ENCODE measurements around the gene PEAK1.
A peak's percentile ranks its signal among the peaks of the same experiment; 100 is the strongest.

PEAK1 gene

GRCh38 chr15:77087213-77087612, 332.7 kb downstream of the PEAK1 start:
- peaks cover 8% of the 10 kb centered on the region for H3K27me3 Mint-ChIP-seq (ENCODE audit: low read depth)
- no peak overlapping the region for H3K4me3 Mint-ChIP-seq
- no peak overlapping the region for H3K27ac Mint-ChIP-seq
- H3K4me1 Mint-ChIP-seq (ENCODE audit: low read depth), result peaks cover 7% of the 10 kb centered on the region
- H3K36me3 Mint-ChIP-seq (ENCODE audit: low read depth), result no peaks in the 10 kb centered on the region
- H3K9me3 Mint-ChIP-seq, result no peaks in the 10 kb centered on the region

- Mint-ChIP-seq H3K27me3 (ENCODE audit: low read depth) (peaks cover 3% of the 10 kb centered on the region), H3K9me3 (no peaks in the 10 kb centered on the region), H3K27ac (no peak overlapping the region), H3K4me1 (ENCODE audit: low read depth) (peaks cover 7% of the 10 kb centered on the region), H3K4me3 (no peak overlapping the region), H3K36me3 (ENCODE audit: low read depth) (no peaks in the 10 kb centered on the region)
These were observed 334.6 kb downstream of the PEAK1 start for GRCh38 chr15:77085297-77085696.

DNA sequence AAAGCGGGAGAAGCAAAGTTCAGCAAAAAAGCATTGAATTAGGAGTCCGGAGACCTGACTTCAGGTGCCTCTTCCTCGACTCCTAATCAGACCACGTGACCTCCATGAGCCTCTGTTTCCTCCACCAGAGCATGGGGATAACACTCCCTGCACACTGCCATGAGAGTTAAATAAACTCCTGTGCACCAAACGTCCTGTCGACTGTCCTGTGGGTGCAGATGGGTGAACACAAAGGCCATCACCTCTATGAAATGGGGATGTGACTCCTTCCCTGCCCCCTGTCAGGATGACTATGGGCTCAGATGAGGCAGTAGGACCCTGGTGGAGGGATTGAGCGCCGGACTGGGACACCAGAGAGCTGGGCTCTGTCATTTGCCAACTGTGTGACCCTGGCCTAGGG, 335.5 kb downstream of the PEAK1 start:
- H3K27ac Mint-ChIP-seq, result no peak overlapping the region
- no peaks in the 10 kb centered on the region for H3K36me3 Mint-ChIP-seq (ENCODE audit: low read depth)
- H3K4me1 Mint-ChIP-seq (ENCODE audit: low read depth), result peaks cover 7% of the 10 kb centered on the region

DNA sequence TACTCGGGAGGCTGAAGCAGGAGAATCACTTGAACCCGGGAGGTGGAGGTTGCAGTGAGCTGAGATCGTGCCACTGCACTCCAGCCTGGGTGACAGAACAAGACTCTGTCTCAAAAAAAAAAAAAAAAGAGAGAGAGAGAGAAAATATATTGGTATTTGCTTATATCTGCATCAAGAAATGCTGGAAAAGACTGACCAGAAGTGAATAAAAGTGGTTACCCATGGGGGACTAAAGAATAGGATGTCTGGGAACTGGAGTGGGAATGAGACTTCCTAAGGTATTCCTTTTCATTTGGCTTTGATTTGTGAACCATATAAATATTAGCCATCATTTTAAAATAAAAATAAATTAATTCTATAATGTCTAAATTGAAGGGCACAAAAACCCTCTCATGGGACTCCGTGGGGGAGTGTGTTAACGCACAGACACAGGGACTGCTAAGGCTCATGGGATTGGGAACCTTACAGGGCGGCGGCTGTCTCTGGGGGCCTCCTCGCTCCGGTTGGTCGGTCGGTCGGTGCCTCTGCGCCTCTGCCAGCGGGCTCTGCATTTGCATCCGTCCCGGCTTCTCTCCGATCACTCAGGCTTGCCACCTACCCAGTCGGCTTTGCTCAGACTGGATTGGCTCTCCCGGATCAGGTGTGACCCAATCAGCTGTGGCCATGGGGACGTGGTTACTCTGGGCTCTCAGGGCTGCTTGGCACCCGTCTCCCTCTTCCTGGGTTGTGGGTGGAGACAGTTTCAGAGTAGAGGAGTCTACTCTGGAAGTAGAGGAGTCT, 336.3 kb downstream of the PEAK1 start:
- Mint-ChIP-seq H3K27ac (no peak overlapping the region), H3K4me1 (ENCODE audit: low read depth) (peaks cover 7% of the 10 kb centered on the region), H3K36me3 (ENCODE audit: low read depth) (no peaks in the 10 kb centered on the region), H3K27me3 (ENCODE audit: low read depth) (peaks cover 3% of the 10 kb centered on the region), H3K4me3 (peak overlapping the region; percentile 25), H3K9me3 (no peaks in the 10 kb centered on the region)

More for the DNA sequence above, 335.5 kb downstream of the PEAK1 start:
- Mint-ChIP-seq H3K4me3 (no peak overlapping the region), H3K9me3 (no peaks in the 10 kb centered on the region), H3K27me3 (ENCODE audit: low read depth) (peaks cover 3% of the 10 kb centered on the region)

DNA sequence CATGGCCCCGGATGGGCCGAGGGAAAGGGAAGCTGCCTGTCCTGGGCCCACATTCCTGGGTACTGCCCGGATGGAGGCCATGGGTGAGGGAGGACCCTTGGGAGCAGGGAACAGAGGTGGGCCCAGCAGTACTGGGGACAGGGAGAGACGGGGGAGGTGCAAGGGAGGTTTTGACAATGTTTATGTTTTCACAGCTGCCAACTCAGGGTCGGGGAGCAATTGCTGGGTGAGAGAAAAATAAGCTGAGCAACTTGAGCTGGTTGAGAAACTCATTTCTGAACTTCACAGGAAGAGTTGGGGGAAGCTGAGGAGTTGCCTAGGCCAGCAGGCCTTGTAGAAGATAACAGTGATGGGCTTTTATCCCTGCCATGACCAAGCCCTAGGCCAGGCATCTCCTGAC, 337.9 kb downstream of the PEAK1 start:
- H3K27ac Mint-ChIP-seq, result no peak overlapping the region
- H3K36me3 Mint-ChIP-seq (ENCODE audit: low read depth), result no peaks in the 10 kb centered on the region
- H3K4me1 Mint-ChIP-seq (ENCODE audit: low read depth), result peaks cover 7% of the 10 kb centered on the region

DNA sequence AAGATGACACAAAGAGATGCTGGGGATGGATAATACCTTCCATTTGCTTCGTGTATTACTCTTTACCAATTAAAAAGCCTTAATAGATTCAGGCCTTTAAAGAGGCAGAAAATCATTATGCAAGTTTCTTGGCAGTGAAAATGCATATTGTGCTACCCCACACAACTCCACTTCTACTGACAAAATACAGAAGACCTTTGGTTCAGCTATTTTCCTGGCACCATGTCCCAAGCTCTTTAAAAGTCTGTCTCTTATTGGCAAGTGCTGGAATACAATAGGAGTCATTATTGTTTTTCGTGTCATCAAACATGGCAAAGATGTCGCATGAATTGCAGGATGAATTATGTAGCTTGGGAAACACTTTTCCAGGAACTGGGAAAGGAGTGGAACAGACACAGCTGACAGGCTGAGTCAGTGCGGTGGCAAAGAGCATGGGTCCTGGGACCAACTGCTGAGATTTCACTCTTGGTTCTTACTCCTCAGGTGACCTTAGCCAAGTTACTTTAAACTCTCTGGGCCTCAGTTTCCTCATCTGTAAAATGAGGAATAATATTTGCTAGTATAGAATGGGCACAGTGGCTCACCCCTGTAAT, 343.5 kb downstream of the PEAK1 start:
- Mint-ChIP-seq H3K4me1 (ENCODE audit: low read depth) (peaks cover 3% of the 10 kb centered on the region), H3K27ac (no peak overlapping the region), H3K4me3 (no peak overlapping the region), H3K9me3 (no peaks in the 10 kb centered on the region), H3K27me3 (ENCODE audit: low read depth) (peaks cover 12% of the 10 kb centered on the region), H3K36me3 (ENCODE audit: low read depth) (no peaks in the 10 kb centered on the region)

More for the DNA sequence above, 337.9 kb downstream of the PEAK1 start:
- Mint-ChIP-seq H3K27me3 (ENCODE audit: low read depth) (peaks cover 3% of the 10 kb centered on the region), H3K4me3 (no peak overlapping the region), H3K9me3 (no peaks in the 10 kb centered on the region)

- Mint-ChIP-seq H3K4me3 (no peak overlapping the region), H3K4me1 (ENCODE audit: low read depth) (peaks cover 6% of the 10 kb centered on the region), H3K9me3 (no peaks in the 10 kb centered on the region), H3K27ac (no peak overlapping the region), H3K27me3 (ENCODE audit: low read depth) (peaks cover 12% of the 10 kb centered on the region), H3K36me3 (ENCODE audit: low read depth) (no peaks in the 10 kb centered on the region)
These were observed 344.4 kb downstream of the PEAK1 start for GRCh38 chr15:77075528-77075927.

DNA sequence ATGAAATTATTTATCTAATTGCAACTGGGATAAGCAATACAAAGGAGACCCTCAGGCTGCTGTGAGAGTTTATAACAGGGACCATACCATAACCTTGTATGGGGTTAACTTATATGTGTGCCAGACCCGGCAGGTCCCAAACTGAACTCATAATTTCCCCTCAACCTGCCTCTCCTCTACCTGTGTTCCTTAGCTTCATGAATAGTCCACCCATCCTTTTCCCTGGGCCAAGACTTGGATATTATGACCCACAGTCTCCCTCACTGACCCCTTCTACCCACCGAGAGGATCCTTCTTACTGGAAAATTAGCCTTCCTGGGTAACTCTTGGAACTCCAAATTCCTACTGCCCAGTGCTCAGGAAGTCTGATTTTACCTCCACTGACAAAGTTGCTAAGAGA, 345.6 kb downstream of the PEAK1 start:
- H3K27me3 Mint-ChIP-seq (ENCODE audit: low read depth), result peaks cover 19% of the 10 kb centered on the region
- peaks cover 13% of the 10 kb centered on the region for H3K4me1 Mint-ChIP-seq (ENCODE audit: low read depth)
- no peak overlapping the region for H3K27ac Mint-ChIP-seq
- H3K4me3 Mint-ChIP-seq, result no peak overlapping the region
- H3K9me3 Mint-ChIP-seq, result no peaks in the 10 kb centered on the region
- no peaks in the 10 kb centered on the region for H3K36me3 Mint-ChIP-seq (ENCODE audit: low read depth)

DNA sequence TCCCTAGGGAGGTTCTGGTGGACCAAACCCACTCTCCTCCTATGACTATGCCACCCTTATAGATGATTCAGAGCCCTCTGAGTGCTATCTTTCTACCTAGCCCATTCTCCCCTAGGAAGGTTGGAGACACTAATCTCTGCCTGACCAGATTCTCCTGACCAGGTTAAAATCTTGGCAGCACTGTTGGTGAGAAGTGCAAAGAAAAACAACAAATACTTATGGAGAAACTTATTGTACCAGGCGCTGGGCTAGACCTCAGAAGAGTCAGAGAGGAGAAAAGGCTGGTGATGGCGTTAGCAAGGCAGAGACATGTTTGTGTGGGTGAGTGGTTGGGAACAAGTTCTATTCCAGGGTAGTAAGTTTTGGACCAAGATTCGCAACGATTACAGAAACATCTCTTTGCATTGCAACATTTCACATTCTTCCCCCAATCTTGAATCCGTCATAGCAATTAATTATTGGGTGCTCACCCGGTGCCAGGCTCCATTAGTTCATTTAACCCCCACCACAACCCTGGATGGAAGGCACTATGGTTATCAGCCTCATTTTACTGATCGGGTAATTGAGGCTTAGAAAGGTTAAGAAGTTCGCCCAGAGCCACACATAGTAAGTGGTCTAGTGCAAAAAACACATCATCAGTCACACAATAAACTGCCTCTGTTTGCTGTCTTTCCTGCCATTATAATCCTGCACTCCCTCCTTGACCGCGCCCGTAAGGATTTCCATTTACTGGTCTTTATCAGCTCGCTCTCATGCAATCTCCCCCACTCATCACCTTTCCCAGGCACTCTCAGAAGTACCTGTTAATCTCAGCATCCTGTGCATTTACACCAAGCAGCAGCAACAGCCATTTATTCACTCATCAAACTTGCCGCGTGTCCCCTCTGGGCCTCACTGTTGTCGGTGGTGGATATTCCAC, 348.3 kb downstream of the PEAK1 start:
- H3K4me1 Mint-ChIP-seq (ENCODE audit: low read depth), result peaks cover 19% of the 10 kb centered on the region
- no peaks in the 10 kb centered on the region for H3K36me3 Mint-ChIP-seq (ENCODE audit: low read depth)
- peak overlapping the region; percentile 78 for H3K4me3 Mint-ChIP-seq
- no peaks in the 10 kb centered on the region for H3K9me3 Mint-ChIP-seq
- H3K27ac Mint-ChIP-seq, result no peak overlapping the region
- H3K27me3 Mint-ChIP-seq (ENCODE audit: low read depth), result peaks cover 19% of the 10 kb centered on the region

GRCh38 chr15:77070495-77071304, 349.2 kb downstream of the PEAK1 start, which contains the start of gene TSPAN3:
Gene TSPAN3 (minus strand): TSS chr15:77071109. CDS start chr15:77070954, 155 bp downstream.
- Mint-ChIP-seq H3K27me3 (ENCODE audit: low read depth) (peaks cover 18% of the 10 kb centered on the region), H3K36me3 (ENCODE audit: low read depth) (no peaks in the 10 kb centered on the region), H3K4me3 (peak within 1 kb of the TSS; percentile 84), H3K4me1 (ENCODE audit: low read depth) (peaks cover 19% of the 10 kb centered on the region), H3K9me3 (no peaks in the 10 kb centered on the region), H3K27ac (no peak within 1 kb of the TSS)

DNA sequence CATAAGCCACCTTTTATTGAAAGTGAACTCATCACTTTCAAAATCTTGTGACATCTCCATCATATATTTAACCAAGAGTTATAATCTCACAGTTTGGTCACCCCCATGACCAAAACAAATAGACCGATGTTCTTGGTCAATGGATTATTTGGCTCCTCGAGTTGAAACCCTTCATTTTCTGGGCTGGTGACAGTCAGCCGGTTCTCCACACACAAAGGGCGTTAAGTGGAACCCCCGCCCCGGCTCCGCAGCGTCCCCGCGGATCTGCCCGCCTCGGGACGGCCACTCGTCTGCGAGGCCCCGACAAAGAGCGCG, 349.8 kb downstream of the PEAK1 start:
- no peaks in the 10 kb centered on the region for H3K9me3 Mint-ChIP-seq
- no peak overlapping the region for H3K27ac Mint-ChIP-seq
- peaks cover 19% of the 10 kb centered on the region for H3K4me1 Mint-ChIP-seq (ENCODE audit: low read depth)
- peak overlapping the region; percentile 75 for H3K4me3 Mint-ChIP-seq
- peaks cover 12% of the 10 kb centered on the region for H3K27me3 Mint-ChIP-seq (ENCODE audit: low read depth)
- H3K36me3 Mint-ChIP-seq (ENCODE audit: low read depth), result no peaks in the 10 kb centered on the region

- H3K4me3 Mint-ChIP-seq, result peak overlapping the region; percentile 84
- no peaks in the 10 kb centered on the region for H3K9me3 Mint-ChIP-seq
- peak overlapping the region; percentile 67 for H3K27ac Mint-ChIP-seq
- H3K4me1 Mint-ChIP-seq (ENCODE audit: low read depth), result peaks cover 19% of the 10 kb centered on the region
- H3K36me3 Mint-ChIP-seq (ENCODE audit: low read depth), result no peaks in the 10 kb centered on the region
- peaks cover 9% of the 10 kb centered on the region for H3K27me3 Mint-ChIP-seq (ENCODE audit: low read depth)
These were observed 350.3 kb downstream of the PEAK1 start for GRCh38 chr15:77069521-77070121.

- H3K4me1 Mint-ChIP-seq (ENCODE audit: low read depth), result peaks cover 19% of the 10 kb centered on the region
- no peak overlapping the region for H3K27ac Mint-ChIP-seq
- H3K4me3 Mint-ChIP-seq, result no peak overlapping the region
These were observed 351.3 kb downstream of the PEAK1 start for GRCh38 chr15:77068633-77069032.

More at GRCh38 chr15:77068633-77069032, 351.3 kb downstream of the PEAK1 start:
- Mint-ChIP-seq H3K9me3 (no peaks in the 10 kb centered on the region), H3K36me3 (ENCODE audit: low read depth) (no peaks in the 10 kb centered on the region), H3K27me3 (ENCODE audit: low read depth) (peaks cover 7% of the 10 kb centered on the region)
